Neural progenitor cell (in vitro differentiated cells): ENCODE results near the gene SEMA6D. TPM values are rescaled to one million over a fixed set of nuclear protein-coding genes. Genes with fewer than 3 reads are reported as not detected.
A peak's percentile ranks its signal among the peaks of the same experiment; 100 is the strongest.

Experiments
- DNase-seq: peaks from one replicate; pipeline ENCODE4 v3.0.0-alpha.2; 2016; ENCODE audit warnings: low spot score
- H2AFZ ChIP-seq: fragments of 200-600 bp; sonication (generic); replicated peaks from 2 replicates; pipeline ENCODE4 v1.6.1; 2016; ENCODE audit warnings: antibody characterized with exemption
- H3F3A ChIP-seq: fragments of 200-600 bp; sonication (generic); 2 replicates; pipeline ENCODE4 v1.6.1; 2016; ENCODE audit warnings: antibody characterized with exemption, low read depth
- H3K27ac ChIP-seq: fragments of 200-600 bp; sonication (generic); 2 replicates; pipeline ENCODE4 v1.5.1; 2016; ENCODE audit warnings: mild to moderate bottlenecking
- H3K27me3 ChIP-seq: fragments of 200-600 bp; sonication (generic); 2 replicates; pipeline ENCODE4 v1.6.1; 2016; ENCODE audit warnings: mild to moderate bottlenecking, moderate library complexity
- H3K36me3 ChIP-seq: fragments of 200-600 bp; sonication (generic); 2 replicates; pipeline ENCODE4 v1.5.1; 2016
- H3K4me1 ChIP-seq: fragments of 200-600 bp; sonication (generic); 2 replicates; pipeline ENCODE4 v1.6.1; 2016; ENCODE audit warnings: mixed run types
- H3K4me2 ChIP-seq: fragments of 200-600 bp; sonication (generic); 2 replicates; pipeline ENCODE4 v1.6.1; 2016
- H3K4me3 ChIP-seq: fragments of 200-600 bp; sonication (generic); 2 replicates; pipeline ENCODE4 v1.5.1; 2016
- H3K79me2 ChIP-seq: fragments of 200-600 bp; sonication (generic); 2 replicates; pipeline ENCODE4 v1.6.1; 2016; ENCODE audit warnings: low read depth
- H3K9ac ChIP-seq: fragments of 200-600 bp; sonication (generic); 2 replicates; pipeline ENCODE4 v1.6.1; 2016
- H3K9me3 ChIP-seq: fragments of 200-600 bp; sonication (generic); 2 replicates; pipeline ENCODE4 v1.5.1; 2016; ENCODE audit warnings: low read depth
- H4K20me1 ChIP-seq: fragments of 200-600 bp; sonication (generic); 2 replicates; pipeline ENCODE4 v1.6.1; 2016; ENCODE audit warnings: low read depth
- H3K27ac Mint-ChIP-seq: 3 replicates; pipeline ENCODE4 v1.8.0; 2021; ENCODE audit warnings: mixed read lengths
- H3K27me3 Mint-ChIP-seq: 2 replicates; pipeline ENCODE4 v1.8.0; 2022; ENCODE audit warnings: low read depth, mild to moderate bottlenecking, inconsistent platforms, moderate library complexity, mixed read lengths; ENCODE audit not compliant: insufficient read depth
- H3K36me3 Mint-ChIP-seq: 3 replicates; pipeline ENCODE4 v1.8.0; 2021; ENCODE audit warnings: mixed read lengths
- H3K4me1 Mint-ChIP-seq: 3 replicates; pipeline ENCODE4 v1.8.0; 2021; ENCODE audit warnings: mixed read lengths
- H3K4me3 Mint-ChIP-seq: 3 replicates; pipeline ENCODE4 v1.8.0; 2021; ENCODE audit warnings: mild to moderate bottlenecking, moderate library complexity, mixed read lengths
- H3K9me3 Mint-ChIP-seq: 3 replicates; pipeline ENCODE4 v1.8.0; 2020; ENCODE audit warnings: mixed read lengths
- CTCF ChIP-seq: fragments of 200-600 bp; sonication (generic); IDR thresholded peaks from 2 replicates; pipeline ENCODE4 v1.5.1; 2017; ENCODE audit warnings: antibody characterized with exemption, mild to moderate bottlenecking
- EZH2 ChIP-seq: fragments of 200-600 bp; sonication (generic); IDR thresholded peaks from 2 replicates; pipeline ENCODE4 v1.6.1; 2017; ENCODE audit warnings: antibody characterized with exemption, mild to moderate bottlenecking, moderate library complexity
- EZH2phosphoT487 ChIP-seq: fragments of 200-600 bp; sonication (generic); IDR thresholded peaks from 2 replicates; pipeline ENCODE4 v1.6.1; 2017; ENCODE audit warnings: antibody characterized with exemption
- total RNA-seq: library from RNA; depleted of rRNA; stranded (reverse); fragments of >200 nt; gene quantifications from 2 replicates; pipeline ENCODE4 v1.2.3, GENCODE V29; 2015; ENCODE audit warnings: low replicate concordance

Gene SEMA6D
- 12.5 and 23.5 TPM in 2 replicates for total RNA-seq

- peak within 1 kb of the TSS; percentile 91 for H3K27ac Mint-ChIP-seq
- TF ChIP-seq CTCF, result peak; percentile 50
- no peak for TF ChIP-seq EZH2
- DNase-seq, result peak; percentile 94
- Histone ChIP-seq H3K4me1 (peaks cover 49% of the 10 kb centered on the region), H3K27ac (peak within 1 kb of the TSS; percentile 84), H2AFZ (peak within 1 kb of the TSS; percentile 84), H4K20me1 (peaks cover 6% of the 10 kb centered on the region), H3K27me3 (peaks cover 14% of the 10 kb centered on the region), H3K79me2 (peaks cover 33% of the 10 kb centered on the region), H3K9ac (no peak within 1 kb of the TSS), H3F3A (peaks cover 44% of the 10 kb centered on the region), H3K4me3 (peak within 1 kb of the TSS; percentile 82), H3K4me2 (peak within 1 kb of the TSS; percentile 95), H3K9me3 (no peaks in the 10 kb centered on the region), H3K36me3 (no peaks in the 10 kb centered on the region)
- peak within 1 kb of the TSS; percentile 98 for H3K4me3 Mint-ChIP-seq
- peaks cover 2% of the 10 kb centered on the region for H3K9me3 Mint-ChIP-seq
- H3K4me1 Mint-ChIP-seq, result peaks cover 37% of the 10 kb centered on the region
- peaks cover 4% of the 10 kb centered on the region for H3K27me3 Mint-ChIP-seq
- H3K36me3 Mint-ChIP-seq, result no peaks in the 10 kb centered on the region
Measured at GRCh38 chr15:47717036-47717612, at the start of gene SEMA6D. Gene SEMA6D, plus strand, starts transcription at chr15:47717505. Its CDS starts 42,294 bp downstream, at chr15:47759799.

- Mint-ChIP-seq H3K36me3 (no peaks in the 10 kb centered on the region), H3K4me1 (peaks cover 50% of the 10 kb centered on the region), H3K27me3 (peaks cover 10% of the 10 kb centered on the region), H3K27ac (no peak overlapping the region), H3K4me3 (no peak overlapping the region), H3K9me3 (peaks cover 7% of the 10 kb centered on the region)
- Histone ChIP-seq H3F3A (peaks cover 14% of the 10 kb centered on the region), H3K4me2 (no peak overlapping the region), H3K79me2 (no peaks in the 10 kb centered on the region), H3K36me3 (no peaks in the 10 kb centered on the region), H3K27ac (no peak overlapping the region), H3K4me1 (peaks cover 41% of the 10 kb centered on the region), H3K27me3 (no peaks in the 10 kb centered on the region), H3K9me3 (no peaks in the 10 kb centered on the region), H3K9ac (no peak overlapping the region), H2AFZ (no peak overlapping the region), H4K20me1 (no peaks in the 10 kb centered on the region), H3K4me3 (no peak overlapping the region)
- no peak for TF ChIP-seq CTCF
- no peak for TF ChIP-seq EZH2phosphoT487
- no peak for TF ChIP-seq EZH2
- DNase-seq, result no peak
Measured at GRCh38 chr15:47669221-47669620, 48.1 kb upstream of the SEMA6D start.

- Histone ChIP-seq H3F3A (peaks cover 25% of the 10 kb centered on the region), H4K20me1 (no peaks in the 10 kb centered on the region), H3K36me3 (no peaks in the 10 kb centered on the region), H3K9ac (no peak overlapping the region), H3K9me3 (no peaks in the 10 kb centered on the region), H3K27ac (no peak overlapping the region), H3K4me2 (peak overlapping the region; percentile 56), H2AFZ (no peak overlapping the region), H3K4me3 (no peak overlapping the region), H3K27me3 (no peaks in the 10 kb centered on the region), H3K79me2 (no peaks in the 10 kb centered on the region), H3K4me1 (peaks cover 51% of the 10 kb centered on the region)
- TF ChIP-seq EZH2phosphoT487 (peak; percentile 67), CTCF (no peak)
- Mint-ChIP-seq H3K9me3 (peaks cover 3% of the 10 kb centered on the region), H3K27me3 (peaks cover 6% of the 10 kb centered on the region), H3K27ac (no peak overlapping the region), H3K4me1 (peaks cover 52% of the 10 kb centered on the region), H3K4me3 (no peak overlapping the region), H3K36me3 (no peaks in the 10 kb centered on the region)
- DNase-seq, result peak; percentile 55
Measured at GRCh38 chr15:47670365-47670764, 46.9 kb upstream of the SEMA6D start.
